ENCODE data around the gene UACA.
"Not testable (repeated sequence)": the region's sequence is repeated elsewhere in the genome, so short reads cannot be mapped to it uniquely, and the experiment has no call there.

- TF ChIP-seq, protein P1, sequence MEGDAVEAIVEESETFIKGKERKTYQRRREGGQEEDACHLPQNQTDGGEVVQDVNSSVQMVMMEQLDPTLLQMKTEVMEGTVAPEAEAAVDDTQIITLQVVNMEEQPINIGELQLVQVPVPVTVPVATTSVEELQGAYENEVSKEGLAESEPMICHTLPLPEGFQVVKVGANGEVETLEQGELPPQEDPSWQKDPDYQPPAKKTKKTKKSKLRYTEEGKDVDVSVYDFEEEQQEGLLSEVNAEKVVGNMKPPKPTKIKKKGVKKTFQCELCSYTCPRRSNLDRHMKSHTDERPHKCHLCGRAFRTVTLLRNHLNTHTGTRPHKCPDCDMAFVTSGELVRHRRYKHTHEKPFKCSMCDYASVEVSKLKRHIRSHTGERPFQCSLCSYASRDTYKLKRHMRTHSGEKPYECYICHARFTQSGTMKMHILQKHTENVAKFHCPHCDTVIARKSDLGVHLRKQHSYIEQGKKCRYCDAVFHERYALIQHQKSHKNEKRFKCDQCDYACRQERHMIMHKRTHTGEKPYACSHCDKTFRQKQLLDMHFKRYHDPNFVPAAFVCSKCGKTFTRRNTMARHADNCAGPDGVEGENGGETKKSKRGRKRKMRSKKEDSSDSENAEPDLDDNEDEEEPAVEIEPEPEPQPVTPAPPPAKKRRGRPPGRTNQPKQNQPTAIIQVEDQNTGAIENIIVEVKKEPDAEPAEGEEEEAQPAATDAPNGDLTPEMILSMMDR (IDR thresholded peaks at IDR 0.05), result not testable (repeated sequence)
- TF ChIP-seq CBFB (CRISPR knock-in tag; IDR thresholded peaks at IDR 0.05; ENCODE audit: low read depth), result not testable (repeated sequence)
Observed at GRCh38 chr15:70616311-70616756, 147.0 kb downstream of the UACA start.
